HL-60 (cell line): ENCODE data around the gene ADPRHL1.

Source experiments
- GABPA ChIP-seq: IDR thresholded peaks from 2 replicates; pipeline ENCODE4 v1.6.1; 2012; ENCODE audit warnings: low read depth
- SPI1 ChIP-seq: IDR thresholded peaks from 2 replicates; pipeline ENCODE4 v1.6.1; 2012; ENCODE audit warnings: low read depth, mild to moderate bottlenecking, borderline replicate concordance
- TF ChIP-seq, protein P1 (sequence below): IDR thresholded peaks from one replicate; pipeline ENCODE4 v1.5.1; 2011; ENCODE audit warnings: low read length, control low read depth, inconsistent platforms; ENCODE audit not compliant: insufficient read depth
- TF ChIP-seq, protein P2 (sequence below): IDR thresholded peaks from 2 replicates; pipeline ENCODE4 v1.6.1; 2012; ENCODE audit warnings: low read depth; ENCODE audit not compliant: insufficient replicate concordance

DNA sequence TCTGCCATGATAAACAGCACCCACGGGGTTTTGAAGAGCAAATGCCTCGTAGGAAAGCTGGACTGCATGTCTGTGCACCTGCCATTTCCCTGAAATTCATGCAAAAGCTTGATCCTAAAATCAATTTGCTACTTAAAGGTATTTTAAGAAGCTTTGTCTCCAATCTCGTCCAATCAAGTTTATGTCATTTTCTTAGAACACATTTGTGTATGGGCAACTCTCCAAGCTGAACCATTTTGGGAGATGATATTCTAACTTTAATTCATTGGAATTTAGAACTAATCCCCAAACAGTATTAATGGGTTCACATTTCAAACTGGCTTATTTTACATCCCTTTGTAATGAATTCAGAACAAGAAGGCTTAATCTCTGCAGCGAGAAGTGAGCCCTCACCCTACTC lies 822 bp downstream of the ADPRHL1 start:
- no peak for TF ChIP-seq SPI1
- TF ChIP-seq, protein P1, sequence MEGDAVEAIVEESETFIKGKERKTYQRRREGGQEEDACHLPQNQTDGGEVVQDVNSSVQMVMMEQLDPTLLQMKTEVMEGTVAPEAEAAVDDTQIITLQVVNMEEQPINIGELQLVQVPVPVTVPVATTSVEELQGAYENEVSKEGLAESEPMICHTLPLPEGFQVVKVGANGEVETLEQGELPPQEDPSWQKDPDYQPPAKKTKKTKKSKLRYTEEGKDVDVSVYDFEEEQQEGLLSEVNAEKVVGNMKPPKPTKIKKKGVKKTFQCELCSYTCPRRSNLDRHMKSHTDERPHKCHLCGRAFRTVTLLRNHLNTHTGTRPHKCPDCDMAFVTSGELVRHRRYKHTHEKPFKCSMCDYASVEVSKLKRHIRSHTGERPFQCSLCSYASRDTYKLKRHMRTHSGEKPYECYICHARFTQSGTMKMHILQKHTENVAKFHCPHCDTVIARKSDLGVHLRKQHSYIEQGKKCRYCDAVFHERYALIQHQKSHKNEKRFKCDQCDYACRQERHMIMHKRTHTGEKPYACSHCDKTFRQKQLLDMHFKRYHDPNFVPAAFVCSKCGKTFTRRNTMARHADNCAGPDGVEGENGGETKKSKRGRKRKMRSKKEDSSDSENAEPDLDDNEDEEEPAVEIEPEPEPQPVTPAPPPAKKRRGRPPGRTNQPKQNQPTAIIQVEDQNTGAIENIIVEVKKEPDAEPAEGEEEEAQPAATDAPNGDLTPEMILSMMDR: no peak
- TF ChIP-seq GABPA: no peak
- TF ChIP-seq, protein P2, sequence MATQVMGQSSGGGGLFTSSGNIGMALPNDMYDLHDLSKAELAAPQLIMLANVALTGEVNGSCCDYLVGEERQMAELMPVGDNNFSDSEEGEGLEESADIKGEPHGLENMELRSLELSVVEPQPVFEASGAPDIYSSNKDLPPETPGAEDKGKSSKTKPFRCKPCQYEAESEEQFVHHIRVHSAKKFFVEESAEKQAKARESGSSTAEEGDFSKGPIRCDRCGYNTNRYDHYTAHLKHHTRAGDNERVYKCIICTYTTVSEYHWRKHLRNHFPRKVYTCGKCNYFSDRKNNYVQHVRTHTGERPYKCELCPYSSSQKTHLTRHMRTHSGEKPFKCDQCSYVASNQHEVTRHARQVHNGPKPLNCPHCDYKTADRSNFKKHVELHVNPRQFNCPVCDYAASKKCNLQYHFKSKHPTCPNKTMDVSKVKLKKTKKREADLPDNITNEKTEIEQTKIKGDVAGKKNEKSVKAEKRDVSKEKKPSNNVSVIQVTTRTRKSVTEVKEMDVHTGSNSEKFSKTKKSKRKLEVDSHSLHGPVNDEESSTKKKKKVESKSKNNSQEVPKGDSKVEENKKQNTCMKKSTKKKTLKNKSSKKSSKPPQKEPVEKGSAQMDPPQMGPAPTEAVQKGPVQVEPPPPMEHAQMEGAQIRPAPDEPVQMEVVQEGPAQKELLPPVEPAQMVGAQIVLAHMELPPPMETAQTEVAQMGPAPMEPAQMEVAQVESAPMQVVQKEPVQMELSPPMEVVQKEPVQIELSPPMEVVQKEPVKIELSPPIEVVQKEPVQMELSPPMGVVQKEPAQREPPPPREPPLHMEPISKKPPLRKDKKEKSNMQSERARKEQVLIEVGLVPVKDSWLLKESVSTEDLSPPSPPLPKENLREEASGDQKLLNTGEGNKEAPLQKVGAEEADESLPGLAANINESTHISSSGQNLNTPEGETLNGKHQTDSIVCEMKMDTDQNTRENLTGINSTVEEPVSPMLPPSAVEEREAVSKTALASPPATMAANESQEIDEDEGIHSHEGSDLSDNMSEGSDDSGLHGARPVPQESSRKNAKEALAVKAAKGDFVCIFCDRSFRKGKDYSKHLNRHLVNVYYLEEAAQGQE: no peak
